GM19468 (cell line): ENCODE data around the gene MRPS2.

Source experiments
- ATAC-seq: cut with Tn5 transposase; IDR thresholded peaks from one replicate; pipeline ENCODE4 v1.9.1; 2021; ENCODE audit warnings: mild to moderate bottlenecking, moderate library complexity, moderate number of reproducible peaks; ENCODE audit not compliant: unreplicated experiment; ENCODE audit errors: extremely low read depth

The MRPS2 gene

DNA sequence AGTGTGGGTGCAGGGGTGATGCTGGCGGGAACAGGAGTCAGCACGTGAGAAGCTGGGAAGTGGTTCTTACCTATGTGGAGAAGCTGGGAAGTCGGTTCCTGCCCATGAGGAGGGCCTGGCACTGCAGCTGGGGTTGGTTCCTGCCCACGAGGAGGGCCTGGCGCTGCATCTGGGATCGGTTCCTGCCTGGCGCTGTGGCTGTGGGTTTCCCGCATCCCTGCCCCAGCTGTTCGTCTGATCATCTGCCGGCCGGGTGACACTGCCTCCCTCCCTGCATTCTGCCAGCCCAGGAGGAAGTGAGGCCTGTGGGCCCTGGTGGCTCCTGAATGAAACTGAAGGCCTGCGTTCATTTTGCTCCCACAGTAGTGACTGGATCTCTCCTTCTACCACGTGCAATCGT lies 50.5 kb downstream of the MRPS2 start:
- ATAC-seq = no peak

DNA sequence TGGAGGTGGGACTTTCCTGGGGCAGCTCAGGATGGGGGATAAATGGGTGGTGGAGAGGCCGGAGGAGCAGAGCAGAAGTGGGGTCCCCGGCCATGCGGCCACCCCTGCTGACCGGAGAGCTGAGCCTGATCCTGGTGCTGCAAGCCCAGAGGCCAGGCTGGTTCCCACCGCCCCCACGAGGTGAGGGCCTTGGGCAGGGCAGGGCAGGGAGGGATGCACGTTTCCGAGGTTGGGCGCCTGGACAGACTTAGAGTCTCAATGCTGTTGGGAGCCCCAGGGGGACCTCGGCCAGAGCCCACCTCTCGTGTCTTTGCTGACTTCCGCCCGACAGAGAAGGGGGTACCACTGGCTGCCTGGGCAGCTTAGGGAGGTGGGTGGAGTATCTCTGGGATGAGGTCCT lies 51.0 kb downstream of the MRPS2 start:
- ATAC-seq = no peak

GRCh38 chr9:135552021-135552697 lies 51.7 kb downstream of the MRPS2 start:
- ATAC-seq = no peak

GRCh38 chr9:135552698-135553171 lies 52.3 kb downstream of the MRPS2 start:
- ATAC-seq = no peak
